ENCODE data around the gene APLP2. TPM values are rescaled to one million over a fixed set of nuclear protein-coding genes. Genes with fewer than 3 reads are reported as not detected.

The APLP2 gene
- total and polyA plus RNA-seq, 2 of the 4 experiments (the other 2 are of a cell fraction), result 127 to 235 TPM

DNA sequence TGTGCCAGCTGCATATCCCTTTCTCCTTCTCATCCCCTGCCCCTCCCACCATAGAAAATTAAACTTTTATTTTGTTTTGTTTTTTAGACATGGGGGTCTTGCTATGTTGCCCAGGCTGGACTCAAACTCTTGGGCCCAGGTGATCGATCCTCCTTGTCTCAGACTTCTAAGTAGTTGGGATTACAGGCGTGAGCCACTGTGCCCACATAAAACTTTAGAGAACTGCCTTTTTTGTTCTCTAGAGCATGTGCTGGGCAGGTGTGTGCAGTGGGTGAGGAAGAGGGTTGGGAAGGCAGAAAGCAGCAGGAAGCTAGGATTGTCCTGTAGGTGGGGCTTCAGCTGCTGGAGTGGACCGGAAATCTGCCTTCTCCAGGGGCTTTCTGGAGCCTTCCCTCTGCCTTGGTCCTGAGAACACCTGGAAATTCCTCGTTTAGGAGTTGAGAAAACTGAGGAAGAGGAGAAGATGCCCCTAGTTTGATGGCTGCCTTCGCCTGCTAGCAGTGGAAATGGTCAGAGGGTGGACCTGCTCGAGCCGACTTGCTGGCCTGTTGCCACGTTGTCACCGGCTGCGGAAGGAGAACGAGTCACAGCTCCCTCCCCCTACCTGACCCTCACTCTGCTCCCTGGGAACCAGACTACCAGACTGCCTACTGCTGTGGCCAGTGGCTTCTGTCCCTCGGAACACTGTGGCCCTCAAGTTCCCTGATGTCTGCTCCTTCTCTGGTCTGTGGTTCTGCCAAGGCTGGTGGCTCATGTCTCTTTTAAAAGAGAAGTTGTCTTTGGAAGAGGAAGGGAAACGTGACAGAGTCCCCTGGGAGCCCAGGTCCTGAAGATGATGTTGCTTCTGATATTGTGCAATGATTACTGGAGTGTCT lies 93.9 kb downstream of the APLP2 start:
- Histone ChIP-seq H2AFZ (replicated peaks; ENCODE audit: low read length, poor library complexity) (no peak overlapping the region), H3K4me3 (ENCODE audit: insufficient read depth, low read depth, low read length) (no peak overlapping the region), H3K27me3 (ENCODE audit: control insufficient read depth, insufficient read depth, low read length) (peaks cover 45% of the 10 kb centered on the region), H3K36me3 (ENCODE audit: control insufficient read depth, insufficient read depth, low read length) (no peaks in the 10 kb centered on the region), H2BK20ac (ENCODE audit: low read depth, low read length) (no peak overlapping the region), H3K56ac (ENCODE audit: extremely low read depth, insufficient read depth, low read length) (no peak overlapping the region), H3K9me1 (ENCODE audit: insufficient read depth, low read length) (peaks cover 8% of the 10 kb centered on the region), H4K20me1 (ENCODE audit: insufficient read depth, low read length) (no peaks in the 10 kb centered on the region), H3K14ac (replicated peaks; ENCODE audit: low read depth, low read length) (no peak overlapping the region), H4K5ac (ENCODE audit: low read depth, low read length) (no peak overlapping the region), H3K4ac (ENCODE audit: low read depth, low read length) (no peak overlapping the region), H2BK15ac (ENCODE audit: low read depth, low read length) (no peak overlapping the region), H3K23ac (ENCODE audit: low read depth, low read length) (no peak overlapping the region), H2BK120ac (ENCODE audit: low read depth, low read length) (no peak overlapping the region), H3K18ac (ENCODE audit: low read depth, low read length) (no peak overlapping the region), H3K9me3 (ENCODE audit: control insufficient read depth, insufficient read depth, low read length) (no peaks in the 10 kb centered on the region), H3K4me2 (ENCODE audit: low read depth, low read length) (no peak overlapping the region), H2AK5ac (ENCODE audit: low read depth, low read length) (no peak overlapping the region), H2AK9ac (replicated peaks; ENCODE audit: low read depth, low read length, poor library complexity) (no peak overlapping the region), H3K27ac (ENCODE audit: insufficient read depth, low read length) (no peak overlapping the region), H3K79me1 (ENCODE audit: low read depth in 1 of 2, low read length in 2 of 2) (no peaks in the 10 kb centered on the region), H4K91ac (ENCODE audit: insufficient read depth, low read depth, low read length) (no peak overlapping the region), H3K4me1 (ENCODE audit: control insufficient read depth, insufficient read depth, low read length) (peaks cover 4% of the 10 kb centered on the region), H4K8ac (ENCODE audit: low read depth in 2 of 2, low read length in 2 of 2) (no peak overlapping the region), H2BK5ac (ENCODE audit: low read depth, low read length, poor library complexity, severe bottlenecking) (no peak overlapping the region), H3K9ac (ENCODE audit: low read depth, low read length) (no peak overlapping the region)
- DNase-seq (no peak), ATAC-seq (ENCODE audit: low read depth) (no peak)
- BruUV-seq (replicated peaks), result no TSS peak
- ChIA-PET POLR2A (ENCODE audit: unreplicated experiment) (no interaction called here), CTCF (no interaction called here)
- TF ChIP-seq RAD21 (IDR thresholded peaks at IDR 0.05; ENCODE audit: low read length), result no peak
- peak; percentile 74 for TF ChIP-seq CEBPB (IDR thresholded peaks at IDR 0.05; ENCODE audit: low read depth, low read length)
- in situ Hi-C loops (cut with MboI; ENCODE audit: low sequenced_read_pairs), result no loop called here
- dilution Hi-C loops (cut with HindIII; ENCODE audit: low sequenced_read_pairs, unreplicated experiment), result no loop called here
- WGBS, 2 experiments (ENCODE audit: extremely low coverage in 2 of 2, insufficient read length in 1 of 2), result 44% methylated on average over 4 of the region's 13 CpGs; no CpG with 5 or more reads in 1 of the 2 experiments
- intact Hi-C loops (cut with micrococcal nuclease), result no loop called here
